Trophoblast cell (in vitro differentiated cells and primary cell): Measurements from ENCODE around the gene TK1.

Source experiments
- DNase-seq, 2 donors: peaks; one replicate each; pipeline ENCODE4 v3.0.0-alpha.2; 2016
- H2AFZ ChIP-seq: 2 replicates; pipeline ENCODE4 v1.6.1; 2013; ENCODE audit warnings: low read length, moderate library complexity, mild to moderate bottlenecking; ENCODE audit not compliant: insufficient read depth, poor library complexity
- H2AK5ac ChIP-seq: 2 replicates; pipeline ENCODE4 v1.6.1; 2013; ENCODE audit warnings: mild to moderate bottlenecking, low read length
- H2BK120ac ChIP-seq: 2 replicates; pipeline ENCODE4 v1.6.1; 2013; ENCODE audit warnings: low read length, mild to moderate bottlenecking, moderate library complexity; ENCODE audit not compliant: insufficient read depth, poor library complexity
- H2BK12ac ChIP-seq: 2 replicates; pipeline ENCODE4 v1.6.1; 2013; ENCODE audit warnings: mild to moderate bottlenecking, low read length, moderate library complexity
- H2BK5ac ChIP-seq: 2 replicates; pipeline ENCODE4 v1.6.1; 2013; ENCODE audit warnings: low read length, low read depth, moderate library complexity, mild to moderate bottlenecking; ENCODE audit not compliant: poor library complexity
- H3K14ac ChIP-seq: 2 replicates; pipeline ENCODE4 v1.6.1; 2013; ENCODE audit warnings: mild to moderate bottlenecking, low read length
- H3K18ac ChIP-seq: 2 replicates; pipeline ENCODE4 v1.6.1; 2013; ENCODE audit warnings: mild to moderate bottlenecking, low read length
- H3K23ac ChIP-seq: 2 replicates; pipeline ENCODE4 v1.6.1; 2013; ENCODE audit warnings: low read length
- H3K27ac ChIP-seq: 2 replicates; pipeline ENCODE4 v1.5.1; 2013; ENCODE audit warnings: low read depth, mild to moderate bottlenecking, inconsistent platforms, low read length, moderate library complexity
- H3K27me3 ChIP-seq: 2 replicates; pipeline ENCODE4 v1.6.1; 2013; ENCODE audit warnings: inconsistent platforms, mild to moderate bottlenecking, low read length, moderate library complexity; ENCODE audit not compliant: insufficient read depth
- H3K36me3 ChIP-seq, 2 experiments: 1 replicate in 1 of 2; 2 replicates in 1 of 2; pipeline ENCODE4 v1.6.1; 2013; ENCODE audit warnings: low read length in 2 of 2, mild to moderate bottlenecking in 2 of 2, moderate library complexity in 1 of 2; ENCODE audit not compliant: insufficient read depth in 2 of 2, control insufficient read depth in 1 of 2
- H3K4ac ChIP-seq: 2 replicates; pipeline ENCODE4 v1.6.1; 2013; ENCODE audit warnings: low read depth, mild to moderate bottlenecking, low read length, moderate library complexity
- H3K4me1 ChIP-seq, 2 experiments: 1 replicate in 1 of 2; 2 replicates in 1 of 2; pipeline ENCODE4 v1.6.1; 2013; ENCODE audit warnings: low read length in 2 of 2, mild to moderate bottlenecking in 2 of 2, moderate library complexity in 1 of 2; ENCODE audit not compliant: insufficient read depth in 2 of 2, control insufficient read depth in 1 of 2
- H3K4me2 ChIP-seq: 2 replicates; pipeline ENCODE4 v1.6.1; 2013; ENCODE audit warnings: inconsistent platforms, mild to moderate bottlenecking, low read length, moderate library complexity
- H3K4me3 ChIP-seq: 2 replicates; pipeline ENCODE4 v1.5.1; 2013; ENCODE audit warnings: mild to moderate bottlenecking, low read depth, low read length, inconsistent platforms
- H3K79me1 ChIP-seq: one replicate; pipeline ENCODE4 v1.6.1; 2013; ENCODE audit warnings: low read length
- H3K79me2 ChIP-seq: 2 replicates; pipeline ENCODE4 v1.6.1; 2013; ENCODE audit warnings: low read length, mild to moderate bottlenecking; ENCODE audit not compliant: control insufficient read depth, insufficient read depth, poor library complexity
- H3K9ac ChIP-seq: 2 replicates; pipeline ENCODE4 v1.6.1; 2013; ENCODE audit warnings: mild to moderate bottlenecking, low read length
- H3K9me3 ChIP-seq: 2 replicates; pipeline ENCODE4 v1.6.1; 2013; ENCODE audit warnings: low read depth, mild to moderate bottlenecking, control low read depth, inconsistent platforms, low read length; ENCODE audit not compliant: insufficient read depth
- H4K12ac ChIP-seq: 2 replicates; pipeline ENCODE4 v1.6.1; 2013; ENCODE audit warnings: low read depth, mild to moderate bottlenecking, low read length, moderate library complexity
- H4K8ac ChIP-seq: 2 replicates; pipeline ENCODE4 v1.6.1; 2013; ENCODE audit warnings: low read depth, mild to moderate bottlenecking, low read length, moderate library complexity
- H4K91ac ChIP-seq: one replicate; pipeline ENCODE4 v1.6.1; 2013; ENCODE audit warnings: low read depth, mild to moderate bottlenecking, low read length, moderate library complexity
- WGBS: extraction: QIAGEN DNeasy Blood & Tissue Kit; methylation state at CpG from one replicate; pipeline ENCODE4 v1.1.7; 2013; ENCODE audit warnings: missing lambda C conversion rate; ENCODE audit not compliant: insufficient read length, insufficient coverage; ENCODE audit errors: extremely low coverage; 5-methylcytosine and 5-hydroxymethylcytosine counted together

TK1 gene

DNA sequence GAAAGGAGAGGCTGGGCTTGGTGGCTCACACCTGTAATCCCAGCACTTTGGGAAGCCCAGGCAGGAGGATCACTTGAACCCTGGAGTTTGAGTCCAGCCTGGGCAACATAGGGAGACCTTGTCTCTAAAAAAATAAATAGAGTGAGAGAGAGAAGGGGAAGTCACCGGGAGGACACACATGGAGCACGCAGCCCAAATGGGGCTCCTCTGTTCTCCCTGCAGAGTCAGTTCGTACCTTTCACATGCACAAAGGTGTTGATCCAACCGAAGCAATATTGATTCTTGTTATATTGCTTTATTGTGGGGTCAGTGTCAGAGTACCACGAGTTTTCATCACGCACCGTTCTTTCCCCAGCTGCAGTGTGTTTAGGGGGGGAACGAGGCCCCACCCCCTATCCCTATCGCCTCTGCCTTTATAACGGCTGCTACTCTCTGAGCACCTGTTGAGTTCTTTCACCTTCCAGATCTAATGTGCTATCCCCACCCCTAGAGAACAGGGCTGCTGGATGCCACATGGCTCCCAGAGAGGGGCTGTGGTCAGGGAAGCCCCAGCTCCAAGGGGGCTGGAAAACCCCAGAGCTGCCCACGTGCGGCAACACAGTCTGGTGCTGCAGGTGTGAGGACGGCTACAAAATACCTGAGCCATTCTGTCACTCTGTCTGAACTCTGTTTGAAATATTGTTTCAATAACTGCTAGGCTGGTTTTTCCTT is 43.6 kb upstream of the TK1 start:
- no peak overlapping the region for H3K4ac ChIP-seq
- no peak overlapping the region for H4K12ac ChIP-seq
- H3K9me3 ChIP-seq = peaks cover 2% of the 10 kb centered on the region
- WGBS = no CpG with 5 or more reads among the region's 13 CpGs
- H2AFZ ChIP-seq = no peak overlapping the region
- H3K36me3 ChIP-seq = no peaks in the 10 kb centered on the region
- H3K4me3 ChIP-seq = no peak overlapping the region
- peaks cover 0 to 5% of the 10 kb centered on the region in 2 experiments for H3K4me1 ChIP-seq
- no peak overlapping the region for H3K18ac ChIP-seq
- H3K23ac ChIP-seq = no peak overlapping the region
- H4K91ac ChIP-seq = no peak overlapping the region
- H2BK120ac ChIP-seq = no peak overlapping the region
- no peak overlapping the region for H2BK12ac ChIP-seq
- no peak overlapping the region for H3K14ac ChIP-seq
- no peaks in the 10 kb centered on the region for H3K79me1 ChIP-seq
- H3K4me2 ChIP-seq = no peak overlapping the region
- DNase-seq = peak in 1 of 2 donors; percentile 6
- no peak overlapping the region for H3K9ac ChIP-seq
- H3K27ac ChIP-seq = no peak overlapping the region
- no peaks in the 10 kb centered on the region for H3K79me2 ChIP-seq
- no peak overlapping the region for H2AK5ac ChIP-seq
- H4K8ac ChIP-seq = no peak overlapping the region
- H2BK5ac ChIP-seq = no peak overlapping the region
- H3K27me3 ChIP-seq = peaks cover 23% of the 10 kb centered on the region

DNA sequence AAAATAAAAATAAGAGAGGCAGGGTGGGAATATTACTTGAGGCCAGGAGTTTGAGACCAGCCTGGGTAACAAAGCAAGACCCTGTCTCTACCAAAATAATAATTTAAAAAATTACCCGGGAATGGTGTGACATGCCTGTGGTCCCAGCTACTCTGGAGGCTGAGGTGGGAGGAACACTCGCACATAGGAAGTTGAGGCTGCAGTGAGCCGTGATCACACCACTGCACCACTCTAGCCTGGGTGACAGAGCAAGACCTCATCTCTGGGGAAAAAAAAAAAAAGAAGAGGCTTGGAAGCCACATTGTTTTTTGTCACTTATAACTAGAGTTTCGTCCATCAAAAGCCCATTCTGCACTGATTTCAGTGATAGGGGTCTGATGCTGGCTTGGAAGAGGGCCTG is 41.3 kb upstream of the TK1 start:
- H3K36me3 ChIP-seq = peaks cover 16 to 17% of the 10 kb centered on the region in 2 experiments
- no peak overlapping the region for H3K4me3 ChIP-seq
- no peaks in the 10 kb centered on the region for H3K79me1 ChIP-seq
- WGBS = no CpG with 5 or more reads among the region's 4 CpGs
- no peak overlapping the region for H4K91ac ChIP-seq
- H2BK5ac ChIP-seq = no peak overlapping the region
- peaks cover 23% of the 10 kb centered on the region for H3K27me3 ChIP-seq
- no peak overlapping the region for H3K4ac ChIP-seq
- no peak for DNase-seq
- no peaks in the 10 kb centered on the region for H3K79me2 ChIP-seq
- no peak overlapping the region for H4K8ac ChIP-seq
- H3K27ac ChIP-seq = no peak overlapping the region
- no peak overlapping the region for H4K12ac ChIP-seq
- H3K14ac ChIP-seq = no peak overlapping the region
- no peak overlapping the region for H2BK120ac ChIP-seq
- H3K18ac ChIP-seq = no peak overlapping the region
- H3K9me3 ChIP-seq = peaks cover 2% of the 10 kb centered on the region
- no peak overlapping the region for H3K9ac ChIP-seq
- peaks cover 0 to 5% of the 10 kb centered on the region in 2 experiments for H3K4me1 ChIP-seq
- no peak overlapping the region for H3K23ac ChIP-seq
- H2AK5ac ChIP-seq = no peak overlapping the region
- no peak overlapping the region for H2AFZ ChIP-seq
- no peak overlapping the region for H3K4me2 ChIP-seq
- no peak overlapping the region for H2BK12ac ChIP-seq

DNA sequence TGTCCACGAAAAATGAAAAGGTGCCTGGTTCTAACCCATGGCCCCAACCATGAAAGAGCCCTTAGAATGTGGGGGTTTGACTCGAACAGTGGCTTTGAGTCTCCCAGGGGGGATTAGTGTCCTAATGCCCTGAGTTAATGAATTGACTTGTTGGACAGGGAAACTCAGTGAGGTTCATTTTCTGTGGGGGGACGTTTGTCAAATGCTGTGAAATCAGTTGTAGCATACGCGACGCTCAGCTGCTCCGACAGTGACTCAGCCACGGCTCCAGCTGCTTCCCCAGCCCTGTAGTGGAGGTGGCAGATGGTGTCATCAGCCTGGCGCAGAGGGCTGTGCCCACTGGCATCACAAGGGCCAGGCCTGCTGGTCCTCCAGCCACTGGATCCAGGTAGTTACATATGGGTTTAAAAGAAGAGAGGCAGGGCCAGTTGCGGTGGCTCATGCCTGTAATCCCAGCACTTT is 40.6 kb upstream of the TK1 start:
- Histone ChIP-seq H3K4me2 (no peak overlapping the region), H2AFZ (no peak overlapping the region), H3K9me3 (peaks cover 2% of the 10 kb centered on the region), H3K36me3 (peaks cover 16 to 22% of the 10 kb centered on the region in 2 experiments), H2BK120ac (no peak overlapping the region), H3K4ac (no peak overlapping the region), H4K8ac (no peak overlapping the region), H3K4me1 (peaks cover 0 to 5% of the 10 kb centered on the region in 2 experiments), H3K27ac (no peak overlapping the region), H3K9ac (no peak overlapping the region), H4K91ac (no peak overlapping the region), H3K14ac (no peak overlapping the region), H3K27me3 (peaks cover 22% of the 10 kb centered on the region), H3K79me1 (no peaks in the 10 kb centered on the region), H3K23ac (no peak overlapping the region), H3K4me3 (no peak overlapping the region), H2BK12ac (no peak overlapping the region), H2BK5ac (no peak overlapping the region), H2AK5ac (no peak overlapping the region), H4K12ac (no peak overlapping the region), H3K18ac (no peak overlapping the region), H3K79me2 (no peaks in the 10 kb centered on the region)
- WGBS = no CpG with 5 or more reads among the region's 10 CpGs
- DNase-seq = peak; percentile 28 to 35

DNA sequence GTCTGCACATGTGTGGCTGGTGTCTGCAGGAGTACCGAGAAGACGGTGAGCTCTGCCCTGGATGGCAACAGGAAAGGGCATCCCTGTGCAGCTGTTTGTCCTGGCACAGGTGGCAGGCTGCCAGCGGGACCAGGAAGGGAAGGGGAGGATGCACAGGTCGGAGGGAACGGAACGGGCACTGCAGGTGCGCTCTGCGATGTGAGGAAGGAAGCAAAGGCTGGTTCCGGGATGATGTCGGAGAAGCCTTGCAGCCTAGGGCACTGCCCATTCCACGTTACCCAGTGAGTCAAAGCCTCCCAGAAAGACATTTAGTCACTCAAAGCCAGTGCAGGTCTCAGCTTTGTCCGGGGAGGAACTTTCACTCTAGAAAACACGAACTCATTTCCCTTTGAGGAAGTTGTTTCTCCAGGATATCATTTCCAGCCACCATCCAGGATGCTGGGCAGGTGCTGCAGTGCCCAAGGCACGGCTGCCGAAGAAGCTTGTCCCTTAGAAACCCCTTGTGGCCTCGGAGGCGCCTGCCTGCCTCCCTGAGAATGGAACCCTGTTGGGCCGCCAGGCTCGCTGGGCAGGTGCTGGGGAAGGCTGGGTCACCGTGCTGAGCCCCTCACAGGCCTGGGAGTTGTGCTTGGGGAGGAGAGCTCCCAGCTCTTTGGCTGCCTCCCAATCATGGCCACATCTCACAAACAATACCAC is 40.1 kb upstream of the TK1 start:
- Histone ChIP-seq H2AK5ac (no peak overlapping the region), H3K27me3 (peaks cover 16% of the 10 kb centered on the region), H3K36me3 (peaks cover 16 to 22% of the 10 kb centered on the region in 2 experiments), H3K79me2 (no peaks in the 10 kb centered on the region), H2BK5ac (no peak overlapping the region), H3K9ac (no peak overlapping the region), H3K14ac (no peak overlapping the region), H4K91ac (no peak overlapping the region), H2BK120ac (no peak overlapping the region), H3K27ac (no peak overlapping the region), H3K23ac (no peak overlapping the region), H3K79me1 (no peaks in the 10 kb centered on the region), H3K9me3 (peaks cover 2% of the 10 kb centered on the region), H4K8ac (no peak overlapping the region), H3K4me3 (peak overlapping the region; percentile 12), H2AFZ (no peak overlapping the region), H4K12ac (no peak overlapping the region), H3K18ac (no peak overlapping the region), H3K4me2 (no peak overlapping the region), H3K4me1 (peaks cover 0 to 5% of the 10 kb centered on the region in 2 experiments), H3K4ac (no peak overlapping the region), H2BK12ac (no peak overlapping the region)
- WGBS = no CpG with 5 or more reads among the region's 20 CpGs
- DNase-seq = peak in 1 of 2 donors; percentile 10
